Measurements from ENCODE around the gene RAB11FIP4. TPM values are rescaled to one million over a fixed set of nuclear protein-coding genes. Genes with fewer than 3 reads are reported as not detected.
"Not testable (repeated sequence)": the region's sequence is repeated elsewhere in the genome, so short reads cannot be mapped to it uniquely, and the experiment has no call there.

RAB11FIP4 gene
- polyA plus RNA-seq, 3 donors: 1.5 to 12.3 (median 1.7) TPM

GRCh38 chr17:31383488-31383887 lies 8.0 kb upstream of the RAB11FIP4 start:
- 93 to 95% (median 94%) methylated on average over 6 of the region's 6 CpGs for WGBS, 3 donors
- H3K27ac ChIP-seq (ENCODE audit: low read depth, low read length): not testable (repeated sequence)

- no peak overlapping the region for H3K27ac ChIP-seq (ENCODE audit: low read depth, low read length)
- 82 to 91% (median 88%) methylated on average over 7 of the region's 7 CpGs for WGBS, 3 donors
Measured at GRCh38 chr17:31385428-31386285, 5.8 kb upstream of the RAB11FIP4 start.

GRCh38 chr17:31386542-31387075 lies 4.9 kb upstream of the RAB11FIP4 start:
- no peak overlapping the region for H3K27ac ChIP-seq (ENCODE audit: low read depth, low read length)
- 77 to 89% (median 83%) methylated on average over 3 of the region's 3 CpGs for WGBS, 3 donors

GRCh38 chr17:31387438-31387837 lies 4.0 kb upstream of the RAB11FIP4 start:
- no peak overlapping the region for H3K27ac ChIP-seq (ENCODE audit: low read depth, low read length)
- 82 to 87% (median 86%) methylated on average over 12 of the region's 12 CpGs for WGBS, 3 donors

GRCh38 chr17:31388351-31388750 lies 3.1 kb upstream of the RAB11FIP4 start:
- 78 to 88% (median 87%) methylated on average over 2 of the region's 2 CpGs for WGBS, 3 donors
- no peak overlapping the region for H3K27ac ChIP-seq (ENCODE audit: low read depth, low read length)

GRCh38 chr17:31388770-31389656 lies 2.5 kb upstream of the RAB11FIP4 start:
- H3K27ac ChIP-seq (ENCODE audit: low read depth, low read length): no peak overlapping the region
- 47 to 54% (median 53%) methylated on average over 18 of the region's 18 CpGs for WGBS, 3 donors

GRCh38 chr17:31389657-31390381 lies 1.7 kb upstream of the RAB11FIP4 start:
- 62 to 69% (median 65%) methylated on average over 22 of the region's 22 CpGs for WGBS, 3 donors
- H3K27ac ChIP-seq (ENCODE audit: low read depth, low read length): no peak overlapping the region

GRCh38 chr17:31390426-31390747 lies 1.1 kb upstream of the RAB11FIP4 start:
- H3K27ac ChIP-seq (ENCODE audit: low read depth, low read length): no peak overlapping the region
- 66 to 86% (median 75%) methylated on average over 8 of the region's 8 CpGs for WGBS, 3 donors

GRCh38 chr17:31390748-31391495 lies 553 bp upstream of the RAB11FIP4 start:
- WGBS, 3 donors: 13 to 20% (median 14%) methylated on average over 26 to 55 of the region's 56 CpGs
- H3K27ac ChIP-seq (ENCODE audit: low read depth, low read length): no peak overlapping the region

GRCh38 chr17:31392002-31392855 lies 754 bp downstream of the RAB11FIP4 start:
- 20 to 30% (median 27%) methylated on average over 35 to 51 of the region's 52 CpGs for WGBS, 3 donors
- H3K27ac ChIP-seq (ENCODE audit: low read depth, low read length): no peak overlapping the region

- H3K27ac ChIP-seq (ENCODE audit: low read depth, low read length): no peak overlapping the region
- 77 to 85% (median 81%) methylated on average over 17 of the region's 17 CpGs for WGBS, 3 donors
Measured at GRCh38 chr17:31392856-31393748, 1.6 kb downstream of the RAB11FIP4 start.

GRCh38 chr17:31393749-31394146 lies 2.3 kb downstream of the RAB11FIP4 start:
- 78 to 90% (median 89%) methylated on average over 7 of the region's 7 CpGs for whole genome bisulfite sequencing, 3 donors
- H3K27ac ChIP-seq (ENCODE audit: low read depth, low read length): no peak overlapping the region

GRCh38 chr17:31394544-31394943 lies 3.1 kb downstream of the RAB11FIP4 start:
- no peak overlapping the region for H3K27ac ChIP-seq (ENCODE audit: low read depth, low read length)
- 14 to 17% (median 15%) methylated on average over 10 to 11 of the region's 11 CpGs for WGBS, 3 donors

GRCh38 chr17:31397256-31397939 lies 5.9 kb downstream of the RAB11FIP4 start:
- 74 to 81% (median 78%) methylated on average over 7 to 8 of the region's 8 CpGs for WGBS, 3 donors
- no peak overlapping the region for H3K27ac ChIP-seq (ENCODE audit: low read depth, low read length)

Measured in adipose tissue (tissue), 3 donors.